ENCODE data around the gene LRP1.

DNA sequence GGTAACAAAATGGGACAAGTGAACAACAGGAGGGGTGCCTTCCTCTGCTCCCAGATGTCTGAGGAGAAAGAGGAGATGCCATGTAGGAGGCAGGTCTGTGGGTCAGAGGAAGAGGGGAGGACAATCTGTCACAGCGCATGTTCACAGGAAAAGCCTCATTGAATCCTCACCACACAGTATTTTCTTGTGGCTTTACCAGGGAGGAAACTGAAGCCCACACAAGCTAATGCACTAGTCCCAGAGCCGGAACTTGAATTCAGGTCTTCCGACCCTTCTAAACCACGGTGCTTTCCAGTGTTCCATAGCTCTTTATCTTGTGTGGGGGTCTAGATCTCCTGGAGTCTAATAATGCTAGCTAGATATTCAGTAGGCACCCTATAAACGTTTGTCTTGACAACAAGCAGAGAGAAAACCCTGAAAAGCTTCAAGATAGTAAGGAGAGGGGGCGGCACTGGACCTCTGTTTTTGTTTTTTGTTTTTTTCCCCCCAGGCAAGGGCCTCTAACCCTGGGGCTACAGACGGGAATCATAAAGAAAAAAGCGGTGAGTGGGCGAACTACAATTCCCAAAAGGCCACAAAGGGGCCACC is 100.9 kb downstream of the LRP1 start:
- TF ChIP-seq, protein P1, sequence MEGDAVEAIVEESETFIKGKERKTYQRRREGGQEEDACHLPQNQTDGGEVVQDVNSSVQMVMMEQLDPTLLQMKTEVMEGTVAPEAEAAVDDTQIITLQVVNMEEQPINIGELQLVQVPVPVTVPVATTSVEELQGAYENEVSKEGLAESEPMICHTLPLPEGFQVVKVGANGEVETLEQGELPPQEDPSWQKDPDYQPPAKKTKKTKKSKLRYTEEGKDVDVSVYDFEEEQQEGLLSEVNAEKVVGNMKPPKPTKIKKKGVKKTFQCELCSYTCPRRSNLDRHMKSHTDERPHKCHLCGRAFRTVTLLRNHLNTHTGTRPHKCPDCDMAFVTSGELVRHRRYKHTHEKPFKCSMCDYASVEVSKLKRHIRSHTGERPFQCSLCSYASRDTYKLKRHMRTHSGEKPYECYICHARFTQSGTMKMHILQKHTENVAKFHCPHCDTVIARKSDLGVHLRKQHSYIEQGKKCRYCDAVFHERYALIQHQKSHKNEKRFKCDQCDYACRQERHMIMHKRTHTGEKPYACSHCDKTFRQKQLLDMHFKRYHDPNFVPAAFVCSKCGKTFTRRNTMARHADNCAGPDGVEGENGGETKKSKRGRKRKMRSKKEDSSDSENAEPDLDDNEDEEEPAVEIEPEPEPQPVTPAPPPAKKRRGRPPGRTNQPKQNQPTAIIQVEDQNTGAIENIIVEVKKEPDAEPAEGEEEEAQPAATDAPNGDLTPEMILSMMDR (IDR thresholded peaks at IDR 0.05; ENCODE audit: insufficient read depth, low read depth, low read length) = no peak
- TF ChIP-seq EZH2 (IDR thresholded peaks at IDR 0.05; ENCODE audit: insufficient read depth, low read length) = no peak

Data from astrocyte (in vitro differentiated cells and primary cell).